ENCODE results near the gene MTCH1.

MTCH1 gene

DNA sequence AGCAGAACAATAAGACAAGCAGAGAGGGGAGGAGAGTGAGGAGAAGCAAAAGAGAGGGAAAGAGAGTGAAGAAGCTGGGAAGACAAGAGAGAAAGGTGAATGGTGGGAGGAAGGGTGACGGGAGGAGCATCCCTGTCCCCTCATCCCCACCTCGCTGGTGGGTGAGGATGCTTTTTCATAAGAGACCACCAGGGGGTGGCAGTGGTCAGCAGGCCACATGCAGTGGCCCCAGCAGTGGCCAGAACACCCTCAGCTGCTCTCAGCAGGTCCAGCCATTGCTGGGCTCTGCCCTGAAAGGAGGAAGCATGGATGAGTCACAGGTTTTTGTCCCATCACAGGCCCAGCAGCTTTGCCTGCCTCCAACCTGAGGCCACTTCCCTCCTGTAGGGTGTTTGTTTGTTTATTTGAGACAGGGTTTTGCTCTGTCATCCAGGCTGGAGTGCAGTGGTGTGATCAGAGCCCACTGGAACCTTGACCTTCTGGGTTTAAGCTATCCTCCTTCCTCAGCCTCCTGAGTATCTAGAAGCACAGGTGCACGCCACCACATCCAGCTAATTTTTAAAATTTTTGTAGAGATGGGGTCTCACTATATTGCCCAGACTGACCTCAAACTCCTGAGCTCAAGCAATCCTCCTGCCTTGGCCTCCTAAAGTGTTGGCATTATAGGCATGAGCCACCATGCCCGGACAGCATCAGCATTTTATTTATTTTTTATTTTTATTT lies 43.4 kb upstream of the MTCH1 start:
- Histone ChIP-seq H3K9me3 (peaks cover 5% of the 10 kb centered on the region; the same call in 1 of the 2 replicates), H3K36me3 (no peaks in the 10 kb centered on the region), H3K4me3 (ENCODE audit: low read depth, low read length) (no peak overlapping the region), H3K27me3 (no peaks in the 10 kb centered on the region), H3K4me1 (no peaks in the 10 kb centered on the region)
- TF ChIP-seq, protein P1, sequence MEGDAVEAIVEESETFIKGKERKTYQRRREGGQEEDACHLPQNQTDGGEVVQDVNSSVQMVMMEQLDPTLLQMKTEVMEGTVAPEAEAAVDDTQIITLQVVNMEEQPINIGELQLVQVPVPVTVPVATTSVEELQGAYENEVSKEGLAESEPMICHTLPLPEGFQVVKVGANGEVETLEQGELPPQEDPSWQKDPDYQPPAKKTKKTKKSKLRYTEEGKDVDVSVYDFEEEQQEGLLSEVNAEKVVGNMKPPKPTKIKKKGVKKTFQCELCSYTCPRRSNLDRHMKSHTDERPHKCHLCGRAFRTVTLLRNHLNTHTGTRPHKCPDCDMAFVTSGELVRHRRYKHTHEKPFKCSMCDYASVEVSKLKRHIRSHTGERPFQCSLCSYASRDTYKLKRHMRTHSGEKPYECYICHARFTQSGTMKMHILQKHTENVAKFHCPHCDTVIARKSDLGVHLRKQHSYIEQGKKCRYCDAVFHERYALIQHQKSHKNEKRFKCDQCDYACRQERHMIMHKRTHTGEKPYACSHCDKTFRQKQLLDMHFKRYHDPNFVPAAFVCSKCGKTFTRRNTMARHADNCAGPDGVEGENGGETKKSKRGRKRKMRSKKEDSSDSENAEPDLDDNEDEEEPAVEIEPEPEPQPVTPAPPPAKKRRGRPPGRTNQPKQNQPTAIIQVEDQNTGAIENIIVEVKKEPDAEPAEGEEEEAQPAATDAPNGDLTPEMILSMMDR (IDR thresholded peaks at IDR 0.05; ENCODE audit: low read depth, low read length) = peak; percentile 82
- DNase-seq = peak; percentile 76

DNA sequence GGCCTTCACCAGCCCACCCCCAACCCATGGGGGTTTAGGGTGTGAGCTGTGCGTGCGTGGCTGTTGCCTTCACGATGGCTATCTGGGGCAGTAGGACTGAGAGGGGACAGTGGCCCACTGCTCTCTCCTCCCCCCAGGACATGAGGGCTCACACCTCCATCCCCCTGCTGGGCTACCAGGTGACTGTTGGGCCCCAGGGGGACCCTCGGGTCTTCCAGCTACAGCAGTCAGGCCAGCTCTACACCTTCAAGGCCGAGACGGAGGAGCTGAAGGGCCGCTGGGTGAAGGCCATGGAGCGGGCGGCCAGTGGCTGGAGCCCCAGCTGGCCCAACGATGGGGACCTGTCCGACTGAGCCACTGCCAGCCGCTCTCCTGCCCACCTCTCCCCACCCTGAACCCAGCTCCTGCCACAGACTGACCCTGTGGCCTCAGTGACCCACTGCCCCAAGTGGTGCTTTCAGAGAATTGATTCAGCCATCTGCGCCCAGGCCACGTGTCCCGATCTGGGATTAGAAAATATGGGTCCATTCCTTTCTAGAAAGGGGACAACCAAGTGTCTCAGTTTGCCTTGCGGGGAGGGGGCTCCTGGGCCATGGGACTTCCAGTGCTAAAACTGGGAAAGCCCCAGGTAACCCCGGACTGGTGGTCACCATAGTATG lies 41.9 kb upstream of the MTCH1 start:
- H3K27me3 ChIP-seq = no peaks in the 10 kb centered on the region
- DNase-seq = no peak
- no peaks in the 10 kb centered on the region for H3K4me1 ChIP-seq
- peaks cover 5% of the 10 kb centered on the region; the same call in 1 of the 2 replicates for H3K9me3 ChIP-seq
- H3K36me3 ChIP-seq = no peaks in the 10 kb centered on the region
- no peak overlapping the region for H3K4me3 ChIP-seq (ENCODE audit: low read depth, low read length)
- TF ChIP-seq, protein P1 (IDR thresholded peaks at IDR 0.05; ENCODE audit: low read depth, low read length) = no peak

DNA sequence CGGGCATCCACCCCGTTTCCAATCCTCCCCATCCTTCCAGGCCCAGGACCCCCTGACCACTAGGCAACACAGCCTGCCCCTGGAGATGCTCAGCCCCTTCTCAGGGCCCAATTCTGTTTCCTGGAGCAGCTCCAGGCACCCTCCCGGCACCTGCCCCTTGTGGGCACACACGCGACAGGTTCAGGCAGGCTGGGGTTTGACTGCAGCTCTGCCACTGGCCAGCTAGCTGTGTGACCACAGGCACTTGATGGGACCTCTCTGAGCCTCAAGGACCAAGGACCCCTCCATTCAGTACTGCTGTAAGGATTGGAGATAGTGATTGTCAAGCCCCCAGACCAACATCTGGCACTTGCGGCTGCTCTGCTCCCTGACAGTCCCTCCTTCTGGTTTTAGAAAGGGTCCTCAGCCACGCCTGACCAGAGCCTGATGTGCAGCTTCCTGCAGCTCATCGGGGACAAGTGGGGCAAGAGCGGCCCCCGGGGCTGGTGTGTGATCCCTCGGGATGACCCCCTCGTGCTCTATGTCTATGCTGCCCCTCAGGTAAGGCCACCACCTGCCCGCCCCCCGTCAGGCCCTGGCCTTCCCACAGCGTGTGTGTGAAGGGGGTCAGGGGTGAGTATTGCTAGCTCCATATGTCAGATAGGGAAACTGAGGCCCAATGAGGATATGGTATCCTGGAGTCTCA lies 41.2 kb upstream of the MTCH1 start:
- Histone ChIP-seq H3K4me3 (ENCODE audit: low read depth, low read length) (no peak overlapping the region), H3K4me1 (no peaks in the 10 kb centered on the region), H3K9me3 (peaks cover 5% of the 10 kb centered on the region; the same call in 1 of the 2 replicates), H3K36me3 (no peaks in the 10 kb centered on the region), H3K27me3 (no peaks in the 10 kb centered on the region)
- DNase-seq = no peak
- TF ChIP-seq, protein P1 (IDR thresholded peaks at IDR 0.05; ENCODE audit: low read depth, low read length) = no peak

DNA sequence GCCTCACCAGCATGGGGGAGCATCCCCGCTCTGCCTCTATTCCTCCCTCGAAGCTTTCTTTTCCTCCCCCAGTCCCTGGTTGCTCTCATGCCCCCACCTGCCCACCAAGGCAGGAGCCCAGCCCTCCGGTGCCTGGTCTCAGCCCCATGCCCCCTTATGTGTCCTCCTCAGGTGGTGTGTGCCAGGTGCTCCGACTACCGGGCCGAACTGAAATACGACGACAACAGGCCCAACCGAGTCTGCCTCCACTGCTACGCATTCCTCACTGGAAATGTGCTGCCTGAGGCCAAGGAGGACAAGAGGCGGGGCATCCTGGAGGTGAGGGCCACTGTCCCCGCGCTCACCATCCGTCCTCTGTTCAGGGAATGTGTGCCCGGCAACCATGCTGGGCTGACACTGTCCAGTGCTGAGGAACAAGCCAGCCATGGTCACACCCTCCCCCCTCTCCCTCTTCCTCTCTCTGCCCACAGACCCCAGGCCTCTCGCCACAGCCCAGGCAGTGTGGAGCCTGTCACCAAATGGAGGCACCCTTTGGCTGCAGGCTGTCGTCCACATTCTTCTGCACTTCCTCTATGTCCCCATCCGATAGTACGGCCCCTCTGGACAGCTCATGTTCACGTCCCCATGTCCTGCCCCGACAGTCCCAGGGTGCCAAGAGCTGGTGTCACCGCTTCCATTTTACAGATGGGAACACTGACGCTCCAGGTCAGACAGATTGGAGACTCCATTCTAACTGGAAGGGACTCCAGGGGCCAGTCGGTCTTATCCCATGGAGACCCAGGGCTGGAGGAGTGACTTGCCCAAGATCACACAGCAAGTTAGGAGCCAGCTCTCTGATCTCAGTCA lies 39.8 kb upstream of the MTCH1 start:
- Histone ChIP-seq H3K4me1 (no peaks in the 10 kb centered on the region), H3K36me3 (no peaks in the 10 kb centered on the region), H3K9me3 (peaks cover 5% of the 10 kb centered on the region; the same call in 1 of the 2 replicates), H3K4me3 (ENCODE audit: low read depth, low read length) (no peak overlapping the region), H3K27me3 (no peaks in the 10 kb centered on the region)
- no peak for DNase-seq
- TF ChIP-seq, protein P1 (IDR thresholded peaks at IDR 0.05; ENCODE audit: low read depth, low read length) = no peak

DNA sequence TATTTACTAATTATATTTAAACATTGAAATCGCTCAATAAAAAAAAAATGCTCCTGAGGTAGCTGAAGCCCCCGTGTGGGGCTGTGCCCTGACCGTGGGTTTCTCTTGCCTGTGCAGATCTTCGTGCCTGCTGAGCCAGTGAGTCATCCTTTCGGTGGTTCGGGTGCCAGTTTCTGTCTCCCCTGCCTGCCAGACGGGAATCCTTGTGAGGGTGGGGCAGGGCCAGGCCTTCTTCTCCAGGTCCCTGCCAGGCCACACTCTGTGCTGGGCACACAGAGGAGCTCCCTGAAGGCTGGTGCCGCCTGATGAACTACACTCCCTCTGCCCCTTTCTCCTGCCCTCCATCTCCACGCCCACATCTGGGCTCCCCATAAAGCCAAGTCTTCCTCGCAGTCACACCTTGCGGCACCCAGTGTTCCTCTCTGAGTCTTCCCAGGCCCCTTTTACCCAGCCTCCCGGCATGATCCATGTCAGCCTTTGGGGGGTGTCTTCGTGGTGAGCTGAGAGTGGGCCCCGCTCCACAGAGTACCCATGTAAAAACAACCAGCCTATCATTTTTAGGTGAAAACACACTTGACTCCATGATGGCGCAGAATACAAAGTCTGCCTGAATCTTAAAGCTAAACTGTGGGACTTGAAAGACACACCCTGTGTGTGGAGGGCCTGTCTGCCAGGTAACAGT lies 38.8 kb upstream of the MTCH1 start:
- Histone ChIP-seq H3K4me1 (no peaks in the 10 kb centered on the region), H3K9me3 (no peaks in the 10 kb centered on the region), H3K27me3 (no peaks in the 10 kb centered on the region), H3K36me3 (no peaks in the 10 kb centered on the region), H3K4me3 (ENCODE audit: low read depth, low read length) (no peak overlapping the region)
- TF ChIP-seq, protein P1 (IDR thresholded peaks at IDR 0.05; ENCODE audit: low read depth, low read length) = no peak
- no peak for DNase-seq

Data from BE2C (cell line).